Kidney (tissue), 14 donors: Measurements from ENCODE around the gene NF2. TPM values are rescaled to one million over a fixed set of nuclear protein-coding genes. Genes with fewer than 3 reads are reported as not detected.

ENCODE experiments used
- DNase-seq, 5 donors: peaks; one replicate each; pipeline ENCODE4 v3.0.0-alpha.2; 2013 to 2020
- FAIRE-seq: peaks from 2 replicates; lab custom pipeline; 2012; peaks lifted over from hg19 to GRCh38; lab: Jason Lieb, UNC
- H3K27ac ChIP-seq, 2 donors: one replicate each; pipeline ENCODE4 v1.7.0; 2013; ENCODE audit warnings: low read depth in 2 of 2, low read length in 2 of 2, inconsistent platforms in 1 of 2
- H3K27me3 ChIP-seq: one replicate; pipeline ENCODE4 v1.7.1; 2013; ENCODE audit warnings: low read length, inconsistent platforms; ENCODE audit not compliant: control insufficient read depth, insufficient read depth
- H3K36me3 ChIP-seq, 3 donors: one replicate each; pipeline versions ENCODE4 v1.7.0 to v1.7.1; 2013; ENCODE audit warnings: low read length in 3 of 3, control low read depth in 1 of 3, inconsistent platforms in 1 of 3; ENCODE audit not compliant: insufficient read depth in 3 of 3, control insufficient read depth in 2 of 3
- H3K4me1 ChIP-seq, 3 donors: one replicate each; pipeline versions ENCODE4 v1.7.0 to v1.7.1; 2013; ENCODE audit warnings: low read length in 3 of 3, inconsistent platforms in 1 of 3, low read depth in 1 of 3; ENCODE audit not compliant: control insufficient read depth in 2 of 3, insufficient read depth in 2 of 3
- H3K4me3 ChIP-seq, 3 donors: one replicate each; pipeline versions ENCODE4 v1.7.0 to v1.8.1; 2013; ENCODE audit warnings: low read length in 3 of 3, control low read depth in 1 of 3, inconsistent platforms in 1 of 3
- H3K9ac ChIP-seq, 3 donors: one replicate each; pipeline versions ENCODE4 v1.7.0 to v1.7.1; 2013; ENCODE audit warnings: low read length in 3 of 3, control low read depth in 1 of 3, inconsistent platforms in 1 of 3
- H3K9me3 ChIP-seq, 3 donors: one replicate each; pipeline versions ENCODE4 v1.7.0 to v1.7.1; 2013; ENCODE audit warnings: low read length in 3 of 3, control low read depth in 1 of 3, inconsistent platforms in 1 of 3; ENCODE audit not compliant: control insufficient read depth in 2 of 3, insufficient read depth in 1 of 3
- CTCF ChIP-seq: IDR thresholded peaks from 3 replicates; pipeline ENCODE4 v1.5.1; 2012; ENCODE audit warnings: mild to moderate bottlenecking, moderate library complexity, borderline replicate concordance; ENCODE audit not compliant: insufficient read depth; ENCODE audit errors: extremely low read depth
- intact Hi-C: fragments of 100-400 bp; cut with DNase I; formaldehyde crosslinking; loops from one replicate; pipeline ENCODE4 v1.11.1; 2022
- polyA plus RNA-seq: library from polyadenylated mRNA; stranded (reverse); fragments of 350-450 nt; fragmentation: Illumina TruSeq; extraction: RNeasy Lipid Tissue Mini Kit (QIAGEN cat#74804); gene quantifications from one replicate; pipeline ENCODE4 v1.2.3, GENCODE V29; 2014; ENCODE audit warnings: low read depth, low replicate concordance; ENCODE audit not compliant: insufficient read depth
- total RNA-seq: library from RNA; stranded (reverse); fragmentation: NEBNext Ultra II Directional; extraction: Animal tissue kit (Norgen Biotek cat#: 25700); gene quantifications from one replicate; pipeline ENCODE4 v1.2.1, GENCODE V29; 2021
- donor health status: control.
- donor health status: control.
- donor health status: control.
- donor health status: control.
- donor health status: control.
- donor health status: DM: yes; HTN: yes; CAD: no.
- donor health status: Normal renal cell carcinoma (clear cell type).

Gene NF2
- total and polyA plus RNA-seq, 2 donors from 2014 or later, result 15.4 to 60.6 TPM

- H3K9me3 ChIP-seq, result no peaks in the 10 kb centered on the region
- H3K27me3 ChIP-seq, result no peaks in the 10 kb centered on the region
- no peak overlapping the region for H3K9ac ChIP-seq
- no peak for FAIRE-seq
- intact Hi-C loops, result no loop called here
- no peak for TF ChIP-seq CTCF
- no peak for DNase-seq
- H3K27ac ChIP-seq, result no peak overlapping the region
- no peaks in the 10 kb centered on the region for H3K4me1 ChIP-seq
- no peak overlapping the region for H3K4me3 ChIP-seq
- H3K36me3 ChIP-seq, result peaks cover 0 to 18% (median 6%) of the 10 kb centered on the region in 3 donors
Observed at GRCh38 chr22:29747832-29748231, 144.4 kb downstream of the NF2 start.

Other genes starting within 250 kb of the NF2 start
- 82.9 TPM for gene AP1B1, start 215.1 kb upstream of the NF2 start, total RNA-seq
- gene AP1B1, start 215.1 kb upstream of the NF2 start, polyA plus RNA-seq, result 50.5 TPM
- not detected for gene RFPL1, start 165.1 kb upstream of the NF2 start, total RNA-seq
- not detected for gene RFPL1, start 165.1 kb upstream of the NF2 start, polyA plus RNA-seq
- 0.60 TPM for gene NEFH, start 123.4 kb upstream of the NF2 start, total RNA-seq
- 1.7 TPM for gene NEFH, start 123.4 kb upstream of the NF2 start, polyA plus RNA-seq
- 37.9 TPM for gene THOC5, start 49.9 kb upstream of the NF2 start, total RNA-seq
- 23.1 TPM for gene THOC5, start 49.9 kb upstream of the NF2 start, polyA plus RNA-seq
- 48.8 TPM for gene NIPSNAP1, start 22.5 kb upstream of the NF2 start, total RNA-seq
- gene NIPSNAP1, start 22.5 kb upstream of the NF2 start, polyA plus RNA-seq, result 136 TPM
- gene CABP7, start 116.4 kb downstream of the NF2 start, total RNA-seq, result 0.06 TPM
- gene CABP7, start 116.4 kb downstream of the NF2 start, polyA plus RNA-seq, result not detected
- gene ZMAT5, start 163.4 kb downstream of the NF2 start, total RNA-seq, result 21.3 TPM
- 47.7 TPM for gene ZMAT5, start 163.4 kb downstream of the NF2 start, polyA plus RNA-seq
- 78.7 TPM for gene UQCR10, start 163.7 kb downstream of the NF2 start, total RNA-seq
- 479 TPM for gene UQCR10, start 163.7 kb downstream of the NF2 start, polyA plus RNA-seq
- 51.3 TPM for gene ASCC2, start 234.6 kb downstream of the NF2 start, total RNA-seq
- 41.9 TPM for gene ASCC2, start 234.6 kb downstream of the NF2 start, polyA plus RNA-seq